ENCODE data around the gene TRIM27.
"Not testable (repeated sequence)": the region's sequence is repeated elsewhere in the genome, so short reads cannot be mapped to it uniquely, and the experiment has no call there.

The TRIM27 gene

GRCh38 chr6:28923318-28924102 is at the start of gene TRIM27:
Gene TRIM27, minus strand, starts transcription at chr6:28923985. Its CDS starts 353 bp downstream, at chr6:28923632.
- FAIRE-seq (peak; percentile 66), DNase-seq (ENCODE audit: insufficient read length, low spot score) (peak; percentile 77)

- DNase-seq (ENCODE audit: insufficient read length, low spot score); FAIRE-seq: not testable (repeated sequence)
These were observed 46.3 kb upstream of the TRIM27 start for GRCh38 chr6:28970056-28970455.

- FAIRE-seq: no peak
- no peak for DNase-seq (ENCODE audit: insufficient read length, low spot score)
These were observed 45.3 kb upstream of the TRIM27 start for GRCh38 chr6:28969129-28969528.

GRCh38 chr6:28968476-28968875 is 44.7 kb upstream of the TRIM27 start:
- no peak for DNase-seq (ENCODE audit: insufficient read length, low spot score)
- FAIRE-seq: no peak

- FAIRE-seq (no peak), DNase-seq (ENCODE audit: insufficient read length, low spot score) (no peak)
These were observed 41.9 kb upstream of the TRIM27 start for GRCh38 chr6:28965706-28966105.

- no peak for FAIRE-seq
These were observed 37.2 kb upstream of the TRIM27 start for GRCh38 chr6:28960846-28961500.

GRCh38 chr6:28958561-28959243 is 34.9 kb upstream of the TRIM27 start:
- not testable (repeated sequence) for DNase-seq (ENCODE audit: insufficient read length, low spot score); FAIRE-seq

More at GRCh38 chr6:28960846-28961500, 37.2 kb upstream of the TRIM27 start:
- DNase-seq (ENCODE audit: insufficient read length, low spot score): no peak

GRCh38 chr6:28957795-28958314 is 34.1 kb upstream of the TRIM27 start:
- not testable (repeated sequence) for FAIRE-seq; DNase-seq (ENCODE audit: insufficient read length, low spot score)

- no peak for FAIRE-seq
- no peak for DNase-seq (ENCODE audit: insufficient read length, low spot score)
These were observed 32.5 kb upstream of the TRIM27 start for GRCh38 chr6:28956331-28956730.

GRCh38 chr6:28953585-28954258 is 29.9 kb upstream of the TRIM27 start:
- no peak for DNase-seq (ENCODE audit: insufficient read length, low spot score)
- peak; percentile 35 for FAIRE-seq

- DNase-seq (ENCODE audit: insufficient read length, low spot score) (no peak), FAIRE-seq (peak; percentile 90)
These were observed 29.3 kb upstream of the TRIM27 start for GRCh38 chr6:28953039-28953584.

GRCh38 chr6:28949656-28950195 is 25.9 kb upstream of the TRIM27 start:
- not testable (repeated sequence) for FAIRE-seq; DNase-seq (ENCODE audit: insufficient read length, low spot score)

GRCh38 chr6:28948782-28949486 is 25.1 kb upstream of the TRIM27 start:
- DNase-seq (ENCODE audit: insufficient read length, low spot score): no peak
- no peak for FAIRE-seq

- FAIRE-seq: no peak
These were observed 24.1 kb upstream of the TRIM27 start for GRCh38 chr6:28947831-28948270.

GRCh38 chr6:28947067-28947765 is 23.4 kb upstream of the TRIM27 start:
- DNase-seq (ENCODE audit: insufficient read length, low spot score) (no peak), FAIRE-seq (no peak)

More at GRCh38 chr6:28947831-28948270, 24.1 kb upstream of the TRIM27 start:
- DNase-seq (ENCODE audit: insufficient read length, low spot score): no peak

- FAIRE-seq (no peak), DNase-seq (ENCODE audit: insufficient read length, low spot score) (no peak)
These were observed 21.6 kb upstream of the TRIM27 start for GRCh38 chr6:28945349-28945748.

- peak; percentile 83 for FAIRE-seq
- DNase-seq (ENCODE audit: insufficient read length, low spot score): no peak
These were observed 20.7 kb upstream of the TRIM27 start for GRCh38 chr6:28944412-28944865.

- FAIRE-seq (peak; percentile 65), DNase-seq (ENCODE audit: insufficient read length, low spot score) (no peak)
These were observed 20.0 kb upstream of the TRIM27 start for GRCh38 chr6:28943557-28944411.

Measured in GM19239 (cell line).